Activated CD8-positive, alpha-beta memory T cell treated with anti-CD3 and anti-CD28 coated beads for 1 hour (primary cell): ENCODE results near the gene CGGBP1.

Source experiments
- DNase-seq, 2 donors: peaks; one replicate each; pipeline ENCODE4 v3.0.0-alpha.2; 2020; ENCODE audit warnings: low read depth in 1 of 2; ENCODE audit errors: extremely low read depth in 1 of 2

CGGBP1 gene

DNA sequence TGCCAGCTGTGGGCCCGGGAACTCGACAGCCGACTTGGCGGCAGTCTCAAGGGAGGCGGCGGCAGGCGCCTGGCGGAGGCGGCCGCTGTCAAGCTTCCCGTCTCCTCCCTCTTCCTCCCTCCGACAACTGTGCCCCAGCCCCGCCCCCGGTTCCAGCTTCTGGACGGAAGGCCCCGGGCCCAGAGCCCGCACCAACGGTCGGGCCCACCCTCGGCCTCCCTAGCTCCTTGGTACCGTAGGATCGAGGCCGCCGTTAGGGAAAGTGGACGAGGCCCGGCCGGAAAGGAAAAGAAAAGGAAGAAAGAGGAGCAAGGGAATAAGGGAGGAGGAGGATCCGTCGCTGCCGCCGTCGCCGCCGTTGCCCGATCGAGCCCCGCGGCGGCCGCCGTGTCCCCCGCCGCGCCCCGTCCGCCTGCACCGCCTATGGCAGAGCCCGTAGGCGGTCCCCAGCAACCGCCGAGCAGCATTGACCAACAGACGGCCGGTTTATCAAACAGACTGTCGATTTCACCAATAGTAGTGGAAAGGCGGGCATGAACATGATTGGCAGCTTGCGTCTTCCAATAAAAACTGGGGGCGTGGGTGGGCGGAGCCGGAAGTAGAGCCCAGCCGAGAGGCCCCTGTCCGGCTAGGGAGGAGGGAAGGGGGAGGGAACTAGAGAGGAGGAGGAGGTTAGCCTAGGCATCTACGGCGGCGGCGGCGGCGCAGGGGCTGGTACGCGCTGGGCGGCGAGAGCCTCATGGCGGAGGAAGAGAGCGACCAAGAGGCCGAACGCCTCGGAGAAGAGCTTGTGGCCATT lies at the start of gene CGGBP1, which contains the start of gene ZNF654:
CGGBP1 (minus strand) TSS at position 425 of the 799 bp plus-strand sequence. CDS start 3,029 bp downstream, outside the sequence.
ZNF654 (plus strand) TSS at position 675 of the 799 bp plus-strand sequence; CDS start at position 740, 65 bp downstream.
- peak; percentile 96 to 97 for DNase-seq

GRCh38 chr3:88105325-88105724 lies 46.5 kb upstream of the CGGBP1 start:
- DNase-seq = no peak

DNA sequence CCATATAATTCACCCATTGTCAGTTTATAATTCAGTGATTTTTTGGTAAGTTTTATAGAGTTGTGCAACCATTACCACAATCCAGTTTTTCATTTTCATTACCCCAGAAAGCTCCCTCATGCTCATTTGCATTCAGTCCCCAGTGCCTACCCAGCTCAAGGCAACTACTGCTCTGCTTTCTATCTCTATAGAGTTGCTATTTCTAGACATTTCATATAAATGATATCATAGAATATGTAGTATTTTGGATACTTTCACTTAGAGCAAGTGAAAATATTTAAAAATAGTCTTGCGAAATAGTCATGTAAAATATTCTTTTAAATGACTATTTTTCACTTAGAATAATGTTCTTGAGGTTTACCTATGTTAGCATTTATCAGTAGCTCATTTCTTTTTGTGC lies 42.3 kb upstream of the CGGBP1 start:
- no peak for DNase-seq

GRCh38 chr3:88093266-88093665 lies 34.5 kb upstream of the CGGBP1 start:
- no peak for DNase-seq

GRCh38 chr3:88092270-88092669 lies 33.5 kb upstream of the CGGBP1 start:
- DNase-seq = no peak

- DNase-seq = no peak
Observed at GRCh38 chr3:88090681-88091080, 31.9 kb upstream of the CGGBP1 start.

DNA sequence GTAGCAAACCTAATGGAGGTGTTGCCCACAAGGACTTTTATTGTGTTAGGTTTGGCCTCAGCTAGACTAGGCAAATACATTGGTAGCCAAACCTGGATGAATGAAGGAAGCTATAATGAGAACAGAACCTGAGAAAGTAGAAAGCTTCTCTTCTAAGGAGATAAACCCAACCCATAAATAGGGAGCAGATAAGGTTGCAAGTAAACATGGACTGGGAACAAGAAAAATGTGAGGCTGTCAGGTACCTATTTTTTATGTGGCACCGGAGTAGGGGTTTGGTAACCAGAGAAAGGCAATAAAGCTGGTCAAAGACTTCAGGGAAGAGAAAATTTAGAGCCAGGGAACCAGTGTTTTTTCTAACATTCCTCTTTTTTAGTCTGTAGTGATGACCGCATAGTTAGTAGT lies 25.3 kb upstream of the CGGBP1 start:
- DNase-seq = no peak

DNA sequence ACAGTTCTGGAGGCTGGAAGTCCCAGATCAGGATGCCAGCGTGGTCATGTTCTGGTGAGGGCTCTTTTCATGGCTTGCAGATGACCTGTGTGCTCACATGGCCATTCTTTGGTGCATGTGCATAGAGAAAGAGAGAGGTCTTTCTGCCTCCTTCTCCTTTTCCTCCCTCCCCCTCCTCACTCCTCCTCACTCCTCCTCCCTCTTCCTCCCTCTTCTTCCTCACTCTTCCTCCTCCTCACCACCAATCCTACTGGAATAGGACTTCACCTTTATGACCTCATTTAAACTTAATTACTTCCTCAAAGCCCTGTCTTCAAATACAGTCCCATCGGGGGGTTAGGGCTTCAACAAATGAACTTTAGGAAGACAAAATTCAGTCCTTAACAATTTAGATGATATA lies 24.0 kb upstream of the CGGBP1 start:
- no peak for DNase-seq

- DNase-seq = no peak
Observed at GRCh38 chr3:88078932-88079331, 20.1 kb upstream of the CGGBP1 start.

GRCh38 chr3:88076712-88077111 lies 17.9 kb upstream of the CGGBP1 start:
- DNase-seq = no peak

DNA sequence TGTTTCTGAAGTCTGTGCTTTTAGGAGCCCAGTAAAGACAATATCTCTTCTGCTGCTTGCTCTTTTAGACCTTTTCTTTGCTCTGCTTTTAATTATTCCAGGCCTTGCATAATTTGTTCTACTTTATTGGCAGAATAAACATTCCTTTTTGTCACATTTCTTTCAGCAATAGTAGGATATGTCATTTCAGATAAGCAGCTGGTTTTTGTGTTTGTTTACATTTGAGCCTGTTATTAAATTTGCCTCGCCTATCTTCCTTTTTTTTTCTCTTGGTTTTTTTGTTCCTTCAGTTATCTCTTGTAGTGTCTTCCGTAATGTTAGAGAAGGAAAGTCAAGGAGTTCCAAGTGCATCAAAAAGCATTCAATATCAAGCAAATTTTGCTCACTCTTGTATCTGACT lies 16.7 kb upstream of the CGGBP1 start:
- no peak for DNase-seq

- no peak for DNase-seq
Observed at GRCh38 chr3:88075072-88075471, 16.3 kb upstream of the CGGBP1 start.

GRCh38 chr3:88061746-88062145 lies 2.9 kb upstream of the CGGBP1 start:
- no peak for DNase-seq

DNA sequence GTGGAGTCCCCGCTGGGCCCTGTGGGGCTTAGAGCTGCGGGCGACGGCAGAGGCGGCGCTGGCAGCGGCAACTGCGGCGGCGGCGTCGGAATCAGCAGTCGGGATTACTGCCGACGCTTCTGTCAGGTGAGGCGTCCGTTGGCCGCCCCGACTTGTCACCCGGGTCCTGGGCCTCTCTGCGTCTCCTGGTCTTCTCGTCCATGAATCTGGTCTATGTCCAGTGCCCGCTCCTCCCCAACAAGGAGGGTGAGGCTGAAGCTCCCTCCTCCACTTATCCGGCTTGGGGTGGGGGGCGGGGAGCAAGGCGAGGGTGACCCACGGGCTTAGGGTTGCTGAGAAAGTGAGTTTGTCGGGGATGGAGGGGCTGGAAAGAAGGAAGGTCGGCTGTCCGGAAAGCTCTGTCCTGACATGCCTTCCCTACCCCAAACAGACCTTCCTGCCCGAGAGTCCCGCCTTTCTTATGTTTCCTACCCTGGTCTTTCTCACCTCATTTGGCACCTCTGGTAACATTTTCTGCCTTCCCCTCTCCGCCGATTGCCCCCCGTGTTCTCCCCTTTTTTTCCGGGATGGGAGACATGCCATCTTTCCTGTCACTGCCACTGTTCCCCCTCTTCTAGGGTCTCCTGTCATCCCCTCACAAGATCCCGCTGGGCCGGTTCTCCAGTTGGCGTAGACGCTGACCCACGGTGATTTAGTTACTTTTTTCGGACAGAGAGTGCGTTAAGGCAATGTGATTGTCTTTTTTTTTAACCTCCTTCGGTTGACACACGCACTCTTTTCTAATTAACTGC lies 770 bp upstream of the CGGBP1 start:
- DNase-seq = no peak

GRCh38 chr3:88058306-88058580 lies 562 bp downstream of the CGGBP1 start:
- no peak for DNase-seq

- no peak for DNase-seq
Observed at GRCh38 chr3:88057630-88058305, 1.0 kb downstream of the CGGBP1 start.

- no peak for DNase-seq
Observed at GRCh38 chr3:88046766-88047165, 12.0 kb downstream of the CGGBP1 start.

- DNase-seq = no peak
Observed at GRCh38 chr3:88044411-88044810, 14.4 kb downstream of the CGGBP1 start.

GRCh38 chr3:88041005-88041404 lies 17.8 kb downstream of the CGGBP1 start:
- no peak for DNase-seq

GRCh38 chr3:88040529-88040928 lies 18.3 kb downstream of the CGGBP1 start:
- DNase-seq = no peak

GRCh38 chr3:88038566-88038965 lies 20.2 kb downstream of the CGGBP1 start:
- no peak for DNase-seq

DNA sequence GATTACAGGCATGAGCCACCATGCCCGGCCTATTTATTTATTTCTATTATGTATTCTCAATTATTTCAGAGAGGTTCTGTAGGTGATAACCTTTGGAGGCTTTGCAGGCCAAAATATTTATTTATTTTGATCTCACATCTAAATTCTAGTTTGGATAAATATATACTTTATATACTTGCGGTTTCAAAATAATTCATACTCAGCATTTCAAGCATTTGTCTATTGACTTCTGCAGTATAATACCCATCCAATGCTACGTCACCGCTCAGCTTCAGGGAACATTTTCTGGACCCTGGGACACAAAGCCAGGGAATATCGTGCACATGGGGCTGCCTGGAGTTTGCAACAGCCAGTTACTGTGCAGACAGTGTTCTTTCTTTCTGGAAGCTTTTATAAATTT lies 22.6 kb downstream of the CGGBP1 start:
- DNase-seq = no peak
